ENCODE results near the gene TIMM44.

The TIMM44 gene

DNA sequence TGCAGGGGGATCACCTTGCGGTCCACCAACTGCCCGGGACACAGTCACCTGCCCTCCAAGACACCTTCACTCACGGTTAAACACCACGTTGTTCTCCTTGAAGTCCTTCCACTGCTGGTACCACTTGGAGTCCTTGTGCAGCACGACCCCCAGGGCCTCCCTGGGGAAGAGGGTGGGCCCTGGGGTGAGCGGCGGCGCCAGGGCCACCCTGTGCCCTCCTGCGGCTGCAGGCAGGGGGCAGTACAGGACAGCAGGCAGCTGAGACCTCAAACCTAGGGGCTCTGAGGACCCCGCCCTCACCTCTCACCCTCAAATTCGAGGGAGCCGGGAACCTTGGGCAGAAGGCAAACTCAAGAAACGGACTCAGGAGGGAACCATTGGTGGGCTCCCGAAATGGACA, 10.1 kb downstream of the TIMM44 start:
- no peak overlapping the region for H2BK5ac ChIP-seq (ENCODE audit: low read length)
- no peak overlapping the region for H3K4ac ChIP-seq (ENCODE audit: low read length)
- H2AK5ac ChIP-seq (ENCODE audit: low read depth, low read length): no peak overlapping the region
- no peak overlapping the region for H3K18ac ChIP-seq (ENCODE audit: low read length)
- no peaks in the 10 kb centered on the region for H3K9me3 ChIP-seq (replicated peaks in 1 of 2; ENCODE audit: control insufficient read depth in 2 of 2, insufficient read depth in 1 of 2, low read depth in 1 of 2, low read length in 2 of 2)
- H3K9ac ChIP-seq (ENCODE audit: low read depth, low read length, poor library complexity): no peak overlapping the region
- no peak for DNase-seq (ENCODE audit: low spot score)
- H3K4me1 ChIP-seq (ENCODE audit: control insufficient read depth in 2 of 2, insufficient read depth in 1 of 2, low read depth in 1 of 2, low read length in 2 of 2): peaks cover 0 to 4% of the 10 kb centered on the region in 2 donors
- H3K79me1 ChIP-seq (ENCODE audit: low read depth, low read length): peaks cover 6% of the 10 kb centered on the region
- H3K4me3 ChIP-seq (ENCODE audit: low read length in 2 of 2): no peak overlapping the region
- no peak overlapping the region for H2AFZ ChIP-seq (ENCODE audit: low read length)
- H3K4me2 ChIP-seq (ENCODE audit: insufficient read depth, low read length, poor library complexity, severe bottlenecking): no peak overlapping the region
- H4K91ac ChIP-seq (ENCODE audit: low read depth, low read length, poor library complexity): no peak overlapping the region
- no peak overlapping the region for H3K14ac ChIP-seq (ENCODE audit: low read length)
- no peak overlapping the region for H4K8ac ChIP-seq (ENCODE audit: low read depth, low read length)
- H3K23ac ChIP-seq (ENCODE audit: low read depth, low read length, poor library complexity): no peak overlapping the region
- no peak overlapping the region for H2BK120ac ChIP-seq (ENCODE audit: low read depth, low read length)
- no peak overlapping the region for H3K27ac ChIP-seq (replicated peaks; ENCODE audit: low read length)
- no peak overlapping the region for H2BK12ac ChIP-seq (ENCODE audit: low read length)
- peaks cover 47 to 82% of the 10 kb centered on the region in 2 donors for H3K36me3 ChIP-seq (replicated peaks in 1 of 2; ENCODE audit: control insufficient read depth in 2 of 2, insufficient read depth in 2 of 2, low read length in 2 of 2)
- H3K27me3 ChIP-seq (ENCODE audit: control insufficient read depth in 3 of 3, insufficient read depth in 3 of 3, low read depth in 1 of 3, low read length in 3 of 3): no peaks in the 10 kb centered on the region
- no CpG with 5 or more reads among the region's 14 CpGs for WGBS, 2 donors (ENCODE audit: extremely low coverage in 2 of 2, insufficient read length in 2 of 2, insufficient replicate concordance in 1 of 2)
- no peak overlapping the region for H2BK15ac ChIP-seq (ENCODE audit: low read length)

- no peak overlapping the region for H3K4ac ChIP-seq (ENCODE audit: low read length)
- no peaks in the 10 kb centered on the region for H3K27me3 ChIP-seq (ENCODE audit: control insufficient read depth in 3 of 3, insufficient read depth in 3 of 3, low read depth in 1 of 3, low read length in 3 of 3)
- H3K79me1 ChIP-seq (ENCODE audit: low read depth, low read length): peaks cover 6% of the 10 kb centered on the region
- no peak overlapping the region for H3K4me2 ChIP-seq (ENCODE audit: insufficient read depth, low read length, poor library complexity, severe bottlenecking)
- H3K36me3 ChIP-seq (replicated peaks in 1 of 2; ENCODE audit: control insufficient read depth in 2 of 2, insufficient read depth in 2 of 2, low read length in 2 of 2): peaks cover 47 to 82% of the 10 kb centered on the region in 2 donors
- H4K91ac ChIP-seq (ENCODE audit: low read depth, low read length, poor library complexity): no peak overlapping the region
- no peak overlapping the region for H3K4me3 ChIP-seq (ENCODE audit: low read length in 2 of 2)
- no CpG with 5 or more reads among the region's 10 CpGs for WGBS, 2 donors (ENCODE audit: extremely low coverage in 2 of 2, insufficient read length in 2 of 2, insufficient replicate concordance in 1 of 2)
- H3K14ac ChIP-seq (ENCODE audit: low read length): no peak overlapping the region
- H2BK5ac ChIP-seq (ENCODE audit: low read length): no peak overlapping the region
- H3K27ac ChIP-seq (replicated peaks; ENCODE audit: low read length): no peak overlapping the region
- no peaks in the 10 kb centered on the region for H3K9me3 ChIP-seq (replicated peaks in 1 of 2; ENCODE audit: control insufficient read depth in 2 of 2, insufficient read depth in 1 of 2, low read depth in 1 of 2, low read length in 2 of 2)
- no peak overlapping the region for H3K18ac ChIP-seq (ENCODE audit: low read length)
- no peak overlapping the region for H2AFZ ChIP-seq (ENCODE audit: low read length)
- H2BK12ac ChIP-seq (ENCODE audit: low read length): no peak overlapping the region
- H3K23ac ChIP-seq (ENCODE audit: low read depth, low read length, poor library complexity): no peak overlapping the region
- H2BK120ac ChIP-seq (ENCODE audit: low read depth, low read length): no peak overlapping the region
- no peak overlapping the region for H2BK15ac ChIP-seq (ENCODE audit: low read length)
- no peak overlapping the region for H4K8ac ChIP-seq (ENCODE audit: low read depth, low read length)
- no peak overlapping the region for H3K9ac ChIP-seq (ENCODE audit: low read depth, low read length, poor library complexity)
- no peak for DNase-seq (ENCODE audit: low spot score)
- peaks cover 0 to 4% of the 10 kb centered on the region in 2 donors for H3K4me1 ChIP-seq (ENCODE audit: control insufficient read depth in 2 of 2, insufficient read depth in 1 of 2, low read depth in 1 of 2, low read length in 2 of 2)
- no peak overlapping the region for H2AK5ac ChIP-seq (ENCODE audit: low read depth, low read length)
Observed at GRCh38 chr19:7932930-7933300, 10.6 kb downstream of the TIMM44 start.

GRCh38 chr19:7932276-7932929, 11.1 kb downstream of the TIMM44 start:
- Histone ChIP-seq H3K27me3 (ENCODE audit: control insufficient read depth in 3 of 3, insufficient read depth in 3 of 3, low read depth in 1 of 3, low read length in 3 of 3) (no peaks in the 10 kb centered on the region), H3K36me3 (replicated peaks in 1 of 2; ENCODE audit: control insufficient read depth in 2 of 2, insufficient read depth in 2 of 2, low read length in 2 of 2) (peaks cover 45 to 80% of the 10 kb centered on the region in 2 donors), H3K9ac (ENCODE audit: low read depth, low read length, poor library complexity) (no peak overlapping the region), H3K14ac (ENCODE audit: low read length) (no peak overlapping the region), H2BK5ac (ENCODE audit: low read length) (no peak overlapping the region), H2AFZ (ENCODE audit: low read length) (no peak overlapping the region), H3K23ac (ENCODE audit: low read depth, low read length, poor library complexity) (no peak overlapping the region), H3K9me3 (replicated peaks in 1 of 2; ENCODE audit: control insufficient read depth in 2 of 2, insufficient read depth in 1 of 2, low read depth in 1 of 2, low read length in 2 of 2) (no peaks in the 10 kb centered on the region), H3K4me2 (ENCODE audit: insufficient read depth, low read length, poor library complexity, severe bottlenecking) (no peak overlapping the region), H3K27ac (replicated peaks; ENCODE audit: low read length) (no peak overlapping the region), H3K79me1 (ENCODE audit: low read depth, low read length) (peaks cover 6% of the 10 kb centered on the region), H2BK120ac (ENCODE audit: low read depth, low read length) (no peak overlapping the region), H4K91ac (ENCODE audit: low read depth, low read length, poor library complexity) (no peak overlapping the region), H2BK15ac (ENCODE audit: low read length) (no peak overlapping the region), H2BK12ac (ENCODE audit: low read length) (no peak overlapping the region), H3K4me3 (ENCODE audit: low read length in 2 of 2) (no peak overlapping the region), H4K8ac (ENCODE audit: low read depth, low read length) (no peak overlapping the region), H2AK5ac (ENCODE audit: low read depth, low read length) (no peak overlapping the region), H3K18ac (ENCODE audit: low read length) (no peak overlapping the region), H3K4ac (ENCODE audit: low read length) (no peak overlapping the region), H3K4me1 (ENCODE audit: control insufficient read depth in 2 of 2, insufficient read depth in 1 of 2, low read depth in 1 of 2, low read length in 2 of 2) (peaks cover 0 to 4% of the 10 kb centered on the region in 2 donors)
- WGBS, 2 donors (ENCODE audit: extremely low coverage in 2 of 2, insufficient read length in 2 of 2, insufficient replicate concordance in 1 of 2): no CpG with 5 or more reads among the region's 32 CpGs
- DNase-seq (ENCODE audit: low spot score): no peak

- H3K14ac ChIP-seq (ENCODE audit: low read length): no peak overlapping the region
- peaks cover under 1 to 9% of the 10 kb centered on the region in 2 donors for H3K4me1 ChIP-seq (ENCODE audit: control insufficient read depth in 2 of 2, insufficient read depth in 1 of 2, low read depth in 1 of 2, low read length in 2 of 2)
- WGBS, 2 donors (ENCODE audit: extremely low coverage in 2 of 2, insufficient read length in 2 of 2, insufficient replicate concordance in 1 of 2): no CpG with 5 or more reads among the region's 36 CpGs
- no peak overlapping the region for H3K23ac ChIP-seq (ENCODE audit: low read depth, low read length, poor library complexity)
- peaks cover 2% of the 10 kb centered on the region for H3K79me1 ChIP-seq (ENCODE audit: low read depth, low read length)
- no peak overlapping the region for H4K91ac ChIP-seq (ENCODE audit: low read depth, low read length, poor library complexity)
- H3K27me3 ChIP-seq (ENCODE audit: control insufficient read depth in 3 of 3, insufficient read depth in 3 of 3, low read depth in 1 of 3, low read length in 3 of 3): no peaks in the 10 kb centered on the region
- H2BK15ac ChIP-seq (ENCODE audit: low read length): no peak overlapping the region
- no peak overlapping the region for H3K4me3 ChIP-seq (ENCODE audit: low read length in 2 of 2)
- no peak overlapping the region for H3K4ac ChIP-seq (ENCODE audit: low read length)
- H2BK12ac ChIP-seq (ENCODE audit: low read length): no peak overlapping the region
- no peak overlapping the region for H3K27ac ChIP-seq (replicated peaks; ENCODE audit: low read length)
- H3K18ac ChIP-seq (ENCODE audit: low read length): no peak overlapping the region
- H3K36me3 ChIP-seq (replicated peaks in 1 of 2; ENCODE audit: control insufficient read depth in 2 of 2, insufficient read depth in 2 of 2, low read length in 2 of 2): peaks cover 42 to 80% of the 10 kb centered on the region in 2 donors
- no peaks in the 10 kb centered on the region for H3K9me3 ChIP-seq (replicated peaks in 1 of 2; ENCODE audit: control insufficient read depth in 2 of 2, insufficient read depth in 1 of 2, low read depth in 1 of 2, low read length in 2 of 2)
- no peak overlapping the region for H2AK5ac ChIP-seq (ENCODE audit: low read depth, low read length)
- H3K9ac ChIP-seq (ENCODE audit: low read depth, low read length, poor library complexity): peak overlapping the region; percentile 60
- H2BK5ac ChIP-seq (ENCODE audit: low read length): no peak overlapping the region
- DNase-seq (ENCODE audit: low spot score): no peak
- H2AFZ ChIP-seq (ENCODE audit: low read length): no peak overlapping the region
- H3K4me2 ChIP-seq (ENCODE audit: insufficient read depth, low read length, poor library complexity, severe bottlenecking): no peak overlapping the region
- H4K8ac ChIP-seq (ENCODE audit: low read depth, low read length): no peak overlapping the region
- no peak overlapping the region for H2BK120ac ChIP-seq (ENCODE audit: low read depth, low read length)
Observed at GRCh38 chr19:7931221-7932061, 12.0 kb downstream of the TIMM44 start.

Measured in neuronal stem cell (in vitro differentiated cells).